ENCODE data around the gene KAT6B.

Gene KAT6B

GRCh38 chr10:75074711-75075445 is 248.5 kb downstream of the KAT6B start:
- H3K4me3 ChIP-seq (ENCODE audit: low read length), result no peak overlapping the region
- WGBS, result 70% methylated on average over 2 of the region's 2 CpGs
- peaks cover 5% of the 10 kb centered on the region; the same call in 1 of the 2 replicates for H3K4me1 ChIP-seq (ENCODE audit: insufficient read depth, low read length)
- H3K27me3 ChIP-seq (ENCODE audit: insufficient read depth, low read length), result peaks cover 9% of the 10 kb centered on the region; the same call in 1 of the 2 replicates
- no peak overlapping the region for H3K9ac ChIP-seq (ENCODE audit: low read depth, low read length)
- H3K27ac ChIP-seq (ENCODE audit: low read depth, low read length), result no peak overlapping the region
- no peaks in the 10 kb centered on the region for H3K36me3 ChIP-seq (ENCODE audit: insufficient read depth, low read length)
- no peaks in the 10 kb centered on the region for H3K9me3 ChIP-seq (ENCODE audit: insufficient read depth, low read depth, low read length)

GRCh38 chr10:75076348-75076747 is 249.9 kb downstream of the KAT6B start:
- Histone ChIP-seq H3K9me3 (ENCODE audit: insufficient read depth, low read depth, low read length) (peaks cover 2% of the 10 kb centered on the region; the same call in 1 of the 2 replicates), H3K27me3 (ENCODE audit: insufficient read depth, low read length) (peaks cover 19% of the 10 kb centered on the region; the same call in 1 of the 2 replicates), H3K4me1 (ENCODE audit: insufficient read depth, low read length) (peaks cover 5% of the 10 kb centered on the region; the same call in 1 of the 2 replicates), H3K4me3 (ENCODE audit: low read length) (no peak overlapping the region), H3K9ac (ENCODE audit: low read depth, low read length) (no peak overlapping the region), H3K36me3 (ENCODE audit: insufficient read depth, low read length) (no peaks in the 10 kb centered on the region), H3K27ac (ENCODE audit: low read depth, low read length) (no peak overlapping the region)
- WGBS, result 32% methylated on average over 6 of the region's 6 CpGs

GRCh38 chr10:75079436-75080083 is 253.2 kb downstream of the KAT6B start:
- H3K27me3 ChIP-seq (ENCODE audit: insufficient read depth, low read length), result peaks cover 21% of the 10 kb centered on the region; the same call in 1 of the 2 replicates
- H3K4me3 ChIP-seq (ENCODE audit: low read length), result no peak overlapping the region
- H3K27ac ChIP-seq (ENCODE audit: low read depth, low read length), result no peak overlapping the region
- 18% methylated on average over 6 of the region's 9 CpGs for WGBS
- H3K9me3 ChIP-seq (ENCODE audit: insufficient read depth, low read depth, low read length), result peaks cover 2% of the 10 kb centered on the region; the same call in 1 of the 2 replicates
- peaks cover 15% of the 10 kb centered on the region for H3K4me1 ChIP-seq (ENCODE audit: insufficient read depth, low read length)
- H3K9ac ChIP-seq (ENCODE audit: low read depth, low read length), result no peak overlapping the region
- H3K36me3 ChIP-seq (ENCODE audit: insufficient read depth, low read length), result no peaks in the 10 kb centered on the region

GRCh38 chr10:75080554-75080953 is 254.2 kb downstream of the KAT6B start:
- H3K36me3 ChIP-seq (ENCODE audit: insufficient read depth, low read length), result no peaks in the 10 kb centered on the region
- H3K4me3 ChIP-seq (ENCODE audit: low read length), result no peak overlapping the region
- WGBS, result 90% methylated on average over 4 of the region's 4 CpGs
- H3K4me1 ChIP-seq (ENCODE audit: insufficient read depth, low read length), result peaks cover 18% of the 10 kb centered on the region
- no peak overlapping the region for H3K9ac ChIP-seq (ENCODE audit: low read depth, low read length)
- H3K27me3 ChIP-seq (ENCODE audit: insufficient read depth, low read length), result peaks cover 16% of the 10 kb centered on the region; the same call in 1 of the 2 replicates
- H3K9me3 ChIP-seq (ENCODE audit: insufficient read depth, low read depth, low read length), result peaks cover 2% of the 10 kb centered on the region; the same call in 1 of the 2 replicates
- H3K27ac ChIP-seq (ENCODE audit: low read depth, low read length), result no peak overlapping the region

GRCh38 chr10:75081379-75081778 is 255.0 kb downstream of the KAT6B start:
- H3K36me3 ChIP-seq (ENCODE audit: insufficient read depth, low read length), result no peaks in the 10 kb centered on the region
- H3K9me3 ChIP-seq (ENCODE audit: insufficient read depth, low read depth, low read length), result peaks cover 2% of the 10 kb centered on the region; the same call in 1 of the 2 replicates
- H3K27me3 ChIP-seq (ENCODE audit: insufficient read depth, low read length), result peaks cover 16% of the 10 kb centered on the region; the same call in 1 of the 2 replicates
- peaks cover 18% of the 10 kb centered on the region for H3K4me1 ChIP-seq (ENCODE audit: insufficient read depth, low read length)
- no peak overlapping the region for H3K27ac ChIP-seq (ENCODE audit: low read depth, low read length)
- 80% methylated on average over 5 of the region's 5 CpGs for WGBS
- no peak overlapping the region for H3K4me3 ChIP-seq (ENCODE audit: low read length)
- no peak overlapping the region for H3K9ac ChIP-seq (ENCODE audit: low read depth, low read length)
